GM23338 (cell line): ENCODE measurements around the gene BRI3. TPM values are rescaled to one million over a fixed set of nuclear protein-coding genes. Genes with fewer than 3 reads are reported as not detected.

ENCODE experiments used
- ATAC-seq: fragments of 200-7000 bp; cut with Tn5 transposase; 3 replicates; pipeline ENCODE4 v1.9.1; 2020
- DNase-seq: peaks from one replicate; pipeline ENCODE4 v3.0.0-alpha.2; 2015; ENCODE audit warnings: low spot score
- H2AFZ ChIP-seq: fragments of 200-600 bp; sonication (generic); 2 replicates; pipeline ENCODE4 v1.8.0; 2016; ENCODE audit warnings: antibody characterized with exemption, mild to moderate bottlenecking, moderate library complexity
- H3F3A ChIP-seq: fragments of 200-600 bp; sonication (generic); replicated peaks from 2 replicates; pipeline ENCODE4 v1.8.0; 2017; ENCODE audit warnings: antibody characterized with exemption, mixed run types, low read depth
- H3K27ac ChIP-seq: fragments of 200-600 bp; sonication (generic); 2 replicates; pipeline ENCODE4 v1.6.1; 2016; ENCODE audit warnings: low read depth
- H3K27me3 ChIP-seq: fragments of 200-600 bp; sonication (generic); 2 replicates; pipeline ENCODE4 v1.8.0; 2016; ENCODE audit warnings: mild to moderate bottlenecking, mixed run types, moderate library complexity; ENCODE audit not compliant: insufficient read depth
- H3K36me3 ChIP-seq: fragments of 200-600 bp; sonication (generic); 2 replicates; pipeline ENCODE4 v1.8.0; 2016; ENCODE audit warnings: mild to moderate bottlenecking; ENCODE audit not compliant: insufficient read depth
- H3K4me1 ChIP-seq: fragments of 200-600 bp; sonication (generic); 2 replicates; pipeline ENCODE4 v1.8.0; 2016; ENCODE audit warnings: mild to moderate bottlenecking, moderate library complexity; ENCODE audit not compliant: insufficient read depth
- H3K4me2 ChIP-seq: fragments of 200-600 bp; sonication (generic); 2 replicates; pipeline ENCODE4 v1.7.1; 2017; ENCODE audit warnings: mixed run types
- H3K4me3 ChIP-seq: fragments of 200-600 bp; sonication (generic); 2 replicates; pipeline ENCODE4 v1.6.1; 2016; ENCODE audit warnings: mixed run types
- H3K79me2 ChIP-seq: fragments of 200-600 bp; sonication (generic); replicated peaks from 2 replicates; pipeline ENCODE4 v1.8.0; 2017; ENCODE audit warnings: mild to moderate bottlenecking; ENCODE audit not compliant: insufficient read depth
- H3K9me2 ChIP-seq: fragments of 200-600 bp; sonication (generic); 2 replicates; pipeline ENCODE4 v1.8.0; 2017; ENCODE audit not compliant: insufficient read depth
- H4K20me1 ChIP-seq: fragments of 200-600 bp; sonication (generic); replicated peaks from 2 replicates; pipeline ENCODE4 v1.8.0; 2017; ENCODE audit warnings: mild to moderate bottlenecking; ENCODE audit not compliant: insufficient read depth
- H3K27ac Mint-ChIP-seq: 2 replicates; pipeline ENCODE4 v1.8.0; 2020; ENCODE audit warnings: inconsistent platforms, mild to moderate bottlenecking, moderate library complexity, mixed read lengths
- H3K27me3 Mint-ChIP-seq: 3 replicates; pipeline ENCODE4 v1.8.0; 2022; ENCODE audit warnings: low read depth, mild to moderate bottlenecking, moderate library complexity, mixed read lengths, inconsistent platforms; ENCODE audit not compliant: insufficient read depth, poor library complexity
- H3K36me3 Mint-ChIP-seq: 3 replicates; pipeline ENCODE4 v1.8.0; 2021; ENCODE audit warnings: low read depth, mild to moderate bottlenecking, inconsistent platforms, moderate library complexity, mixed read lengths
- H3K4me1 Mint-ChIP-seq: 3 replicates; pipeline ENCODE4 v1.8.0; 2020; ENCODE audit warnings: mild to moderate bottlenecking, inconsistent platforms, mixed read lengths
- H3K4me3 Mint-ChIP-seq: 3 replicates; pipeline ENCODE4 v1.8.0; 2021; ENCODE audit warnings: moderate library complexity, mild to moderate bottlenecking, inconsistent platforms, mixed read lengths
- H3K9me3 Mint-ChIP-seq: 3 replicates; pipeline ENCODE4 v1.8.0; 2020; ENCODE audit warnings: moderate library complexity, mild to moderate bottlenecking, inconsistent platforms, mixed read lengths
- CREB1 ChIP-seq: fragments of 250-450 bp; sonication (Bioruptor Pico); IDR thresholded peaks from 2 replicates; pipeline ENCODE4 v1.5.0; 2020; ENCODE audit warnings: low read depth, mild to moderate bottlenecking, moderate library complexity
- CTCF ChIP-seq, 2 experiments: fragments of 200-600 bp in 1 of 2; sonication (generic) in 1 of 2; conservative IDR thresholded peaks; 2 replicates each; pipeline versions ENCODE4 v1.5.1 to v1.6.1; 2016 to 2017; ENCODE audit warnings: antibody characterized with exemption in 2 of 2, low read depth in 2 of 2, mild to moderate bottlenecking in 2 of 2, moderate library complexity in 1 of 2
- ETS1 ChIP-seq: IDR thresholded peaks from 2 replicates; pipeline ENCODE4 v1.6.1; 2016; ENCODE audit warnings: antibody characterized with exemption
- EZH2 ChIP-seq: fragments of 200-600 bp; sonication (generic); IDR thresholded peaks from one replicate; pipeline ENCODE4 v1.8.0; 2017; ENCODE audit warnings: antibody characterized with exemption, mild to moderate bottlenecking, low read depth; ENCODE audit not compliant: unreplicated experiment
- JUNB ChIP-seq: IDR thresholded peaks from one replicate; pipeline ENCODE4 v1.6.1; 2016; ENCODE audit warnings: antibody characterized with exemption; ENCODE audit not compliant: unreplicated experiment
- POLR2AphosphoS5 ChIP-seq: IDR thresholded peaks from 2 replicates; pipeline ENCODE4 v1.6.1; 2016; ENCODE audit warnings: antibody characterized with exemption, low read depth
- ZNF114 ChIP-seq: fragments of 250-450 bp; sonication (Bioruptor Pico); IDR thresholded peaks from 2 replicates; pipeline ENCODE4 v1.5.0; 2020; ENCODE audit warnings: mild to moderate bottlenecking, moderate library complexity
- ZNF331 ChIP-seq: fragments of 250-450 bp; sonication (Bioruptor Pico); IDR thresholded peaks from 2 replicates; pipeline ENCODE4 v1.5.0; 2020; ENCODE audit warnings: low read depth, mild to moderate bottlenecking, moderate library complexity
- polyA plus RNA-seq: library from polyadenylated mRNA; unstranded; fragments of >200 nt; fragmentation: Nextera tagmentation; extraction: Ambion mirVana; gene quantifications from 2 replicates; pipeline ENCODE4 v1.2.1, GENCODE V29; 2016
- total RNA-seq: library from RNA; depleted of rRNA; stranded (reverse); fragments of >200 nt; shearing (Covaris generic); gene quantifications from 2 replicates; pipeline ENCODE4 v1.2.3, GENCODE V29; 2014
- TF ChIP-seq, protein P1 (sequence below): IDR thresholded peaks from one replicate; pipeline ENCODE4 v1.6.1; 2018; ENCODE audit warnings: antibody characterized with exemption; ENCODE audit not compliant: unreplicated experiment

BRI3 gene
- total and polyA plus RNA-seq, 2 experiments from 2014 or later: 21.7 to 66.1 TPM

- TF ChIP-seq, protein P1, sequence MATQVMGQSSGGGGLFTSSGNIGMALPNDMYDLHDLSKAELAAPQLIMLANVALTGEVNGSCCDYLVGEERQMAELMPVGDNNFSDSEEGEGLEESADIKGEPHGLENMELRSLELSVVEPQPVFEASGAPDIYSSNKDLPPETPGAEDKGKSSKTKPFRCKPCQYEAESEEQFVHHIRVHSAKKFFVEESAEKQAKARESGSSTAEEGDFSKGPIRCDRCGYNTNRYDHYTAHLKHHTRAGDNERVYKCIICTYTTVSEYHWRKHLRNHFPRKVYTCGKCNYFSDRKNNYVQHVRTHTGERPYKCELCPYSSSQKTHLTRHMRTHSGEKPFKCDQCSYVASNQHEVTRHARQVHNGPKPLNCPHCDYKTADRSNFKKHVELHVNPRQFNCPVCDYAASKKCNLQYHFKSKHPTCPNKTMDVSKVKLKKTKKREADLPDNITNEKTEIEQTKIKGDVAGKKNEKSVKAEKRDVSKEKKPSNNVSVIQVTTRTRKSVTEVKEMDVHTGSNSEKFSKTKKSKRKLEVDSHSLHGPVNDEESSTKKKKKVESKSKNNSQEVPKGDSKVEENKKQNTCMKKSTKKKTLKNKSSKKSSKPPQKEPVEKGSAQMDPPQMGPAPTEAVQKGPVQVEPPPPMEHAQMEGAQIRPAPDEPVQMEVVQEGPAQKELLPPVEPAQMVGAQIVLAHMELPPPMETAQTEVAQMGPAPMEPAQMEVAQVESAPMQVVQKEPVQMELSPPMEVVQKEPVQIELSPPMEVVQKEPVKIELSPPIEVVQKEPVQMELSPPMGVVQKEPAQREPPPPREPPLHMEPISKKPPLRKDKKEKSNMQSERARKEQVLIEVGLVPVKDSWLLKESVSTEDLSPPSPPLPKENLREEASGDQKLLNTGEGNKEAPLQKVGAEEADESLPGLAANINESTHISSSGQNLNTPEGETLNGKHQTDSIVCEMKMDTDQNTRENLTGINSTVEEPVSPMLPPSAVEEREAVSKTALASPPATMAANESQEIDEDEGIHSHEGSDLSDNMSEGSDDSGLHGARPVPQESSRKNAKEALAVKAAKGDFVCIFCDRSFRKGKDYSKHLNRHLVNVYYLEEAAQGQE: no peak
- no peak for TF ChIP-seq JUNB
These were observed 3.0 kb downstream of the BRI3 start (continued) for GRCh38 chr7:98284335-98285036.

DNA sequence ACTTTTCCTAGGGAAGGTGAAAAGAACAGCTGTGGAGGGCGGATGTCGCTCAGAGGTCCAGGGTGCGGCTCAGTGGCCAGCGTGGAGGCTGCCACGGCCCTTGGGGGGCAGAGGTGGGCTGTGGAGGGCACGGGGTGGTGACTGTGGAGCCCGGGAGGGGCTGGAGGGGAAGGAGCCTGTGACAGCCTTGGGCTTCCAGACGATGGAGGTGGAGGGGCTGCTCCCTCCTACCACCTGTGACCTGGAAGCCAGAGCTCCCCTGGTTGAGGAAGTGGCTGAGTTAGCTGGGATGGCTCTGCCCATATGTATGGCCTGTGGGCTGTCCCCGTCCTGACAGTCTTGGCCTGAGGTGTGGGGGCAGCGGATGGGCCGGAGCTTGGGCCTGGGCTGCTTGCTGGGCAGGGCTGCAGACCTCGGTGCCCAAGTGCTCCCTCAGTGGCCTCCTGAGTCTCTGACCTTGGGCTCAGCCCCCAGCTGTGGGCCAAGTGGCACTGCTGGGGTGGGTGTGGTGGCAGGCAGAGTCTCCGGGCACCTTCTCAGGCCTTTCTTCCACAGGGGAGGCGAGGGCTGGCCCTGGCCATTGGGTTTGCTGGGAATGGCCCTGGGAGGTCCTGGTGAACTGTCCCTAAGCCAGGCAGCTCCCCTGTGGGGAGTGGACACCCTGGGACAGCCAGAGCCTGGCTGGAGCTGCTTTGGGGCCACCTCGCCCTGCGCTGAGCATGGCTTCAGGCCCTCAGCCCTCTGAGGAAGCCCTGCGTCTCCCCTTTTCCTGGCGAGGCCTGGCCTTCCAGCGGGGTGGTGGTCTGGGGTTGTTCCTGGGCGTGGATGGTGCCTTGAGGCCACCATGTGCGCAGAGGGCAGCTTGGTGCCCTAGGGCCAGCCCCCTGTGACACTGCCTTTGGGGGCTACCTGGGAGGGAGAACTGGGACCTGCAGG is 3.9 kb downstream of the BRI3 start:
- Histone ChIP-seq H3K4me3 (no peak overlapping the region), H3K27ac (no peak overlapping the region), H3K27me3 (no peaks in the 10 kb centered on the region), H3K36me3 (no peaks in the 10 kb centered on the region), H3K79me2 (peaks cover 63% of the 10 kb centered on the region), H3K4me2 (no peak overlapping the region), H3F3A (0 out of 2 replicates have a peak, but pooled peaks cover 4% of the 10 kb centered on the region), H4K20me1 (peaks cover 18% of the 10 kb centered on the region), H3K9me2 (no peaks in the 10 kb centered on the region), H3K4me1 (peaks cover 30% of the 10 kb centered on the region), H2AFZ (no peak overlapping the region)
- Mint-ChIP-seq H3K4me1 (peaks cover 39% of the 10 kb centered on the region), H3K27me3 (peaks cover 11% of the 10 kb centered on the region), H3K4me3 (no peak overlapping the region), H3K27ac (no peak overlapping the region), H3K9me3 (no peaks in the 10 kb centered on the region; the same call in 2 of the 3 replicates), H3K36me3 (peaks cover 10% of the 10 kb centered on the region)
- no peak for DNase-seq
- no peak for ATAC-seq
- TF ChIP-seq EZH2 (no peak), CTCF (conservative IDR thresholded peaks at IDR 0.05; ENCODE audit: low read depth in 2 of 2) (no peak), CREB1 (CRISPR knock-in tag) (no peak), POLR2AphosphoS5 (no peak), ZNF114 (CRISPR knock-in tag) (no peak), ZNF331 (no peak), ETS1 (no peak)
- TF ChIP-seq, protein P1: no peak
